ENCODE data around the gene RBM45. TPM values are rescaled to one million over a fixed set of nuclear protein-coding genes. Genes with fewer than 3 reads are reported as not detected.

Gene RBM45
- polyA plus RNA-seq, 1 donor (not counting 4 experiments of a cell fraction or from before 2014, with no cell fraction given), result 19.1 TPM

- no peaks in the 10 kb centered on the region for H3K27me3 ChIP-seq (ENCODE audit: control insufficient read depth, extremely low read depth, insufficient read depth, low read length)
- no peak overlapping the region for H3K27ac ChIP-seq (ENCODE audit: control insufficient read depth, insufficient read depth, low read length)
- H3K9me1 ChIP-seq (ENCODE audit: control insufficient read depth, extremely low read depth, insufficient read depth, low read length), result no peaks in the 10 kb centered on the region
- H3K9me3 ChIP-seq (ENCODE audit: control insufficient read depth, low read depth, low read length), result no peaks in the 10 kb centered on the region
- no peak overlapping the region for H2AFZ ChIP-seq (ENCODE audit: control insufficient read depth, low read length)
- no peaks in the 10 kb centered on the region for H3K36me3 ChIP-seq (ENCODE audit: control insufficient read depth in 2 of 2, extremely low read depth in 1 of 2, insufficient read depth in 2 of 2, low read length in 2 of 2)
- DNase-seq (ENCODE audit: low read depth, low spot score) (no peak), FAIRE-seq (peak; percentile 23)
- no peak for TF ChIP-seq CTCF (optimal IDR thresholded peaks at IDR 0.05 in 1 of 3, IDR thresholded peaks at IDR 0.05 in 1 of 3, conservative IDR thresholded peaks at IDR 0.05 in 1 of 3; ENCODE audit: extremely low read depth in 1 of 3, insufficient read depth in 2 of 3, low read length in 3 of 3)
- TF ChIP-seq EZH2 (IDR thresholded peaks at IDR 0.05; ENCODE audit: low read length), result no peak
- dilution Hi-C loops (cut with MboI; ENCODE audit: extremely low pct_ligation_motif_present, low sequenced_read_pairs), result no loop called here
- no peaks in the 10 kb centered on the region for H3K79me2 ChIP-seq (ENCODE audit: control insufficient read depth, insufficient read depth, low read length)
- H3K4me3 ChIP-seq (ENCODE audit: control insufficient read depth in 2 of 3, extremely low read depth in 1 of 3, insufficient read depth in 2 of 3, low read depth in 1 of 3, low read length in 3 of 3), result no peak overlapping the region
- H3K9ac ChIP-seq (ENCODE audit: control insufficient read depth, extremely low read depth, insufficient read depth, low read length), result no peak overlapping the region
- H3K4me2 ChIP-seq (ENCODE audit: control insufficient read depth, extremely low read depth, insufficient read depth, low read depth, low read length), result no peak overlapping the region
- H3K4me1 ChIP-seq (ENCODE audit: control insufficient read depth, extremely low read depth, insufficient read depth, low read length), result peaks cover 2% of the 10 kb centered on the region
- H4K20me1 ChIP-seq (ENCODE audit: control insufficient read depth, extremely low read depth, insufficient read depth, low read length), result no peaks in the 10 kb centered on the region
Observed at GRCh38 chr2:178159966-178160365, 47.7 kb downstream of the RBM45 start.

GRCh38 chr2:178160601-178161000 is 48.4 kb downstream of the RBM45 start:
- no peaks in the 10 kb centered on the region for H3K79me2 ChIP-seq (ENCODE audit: control insufficient read depth, insufficient read depth, low read length)
- no peaks in the 10 kb centered on the region for H3K27me3 ChIP-seq (ENCODE audit: control insufficient read depth, extremely low read depth, insufficient read depth, low read length)
- H2AFZ ChIP-seq (ENCODE audit: control insufficient read depth, low read length), result no peak overlapping the region
- H3K4me2 ChIP-seq (ENCODE audit: control insufficient read depth, extremely low read depth, insufficient read depth, low read depth, low read length), result no peak overlapping the region
- dilution Hi-C loops (cut with MboI; ENCODE audit: extremely low pct_ligation_motif_present, low sequenced_read_pairs), result no loop called here
- H3K4me3 ChIP-seq (ENCODE audit: control insufficient read depth in 2 of 3, extremely low read depth in 1 of 3, insufficient read depth in 2 of 3, low read depth in 1 of 3, low read length in 3 of 3), result no peak overlapping the region
- no peaks in the 10 kb centered on the region for H3K9me1 ChIP-seq (ENCODE audit: control insufficient read depth, extremely low read depth, insufficient read depth, low read length)
- no peak overlapping the region for H3K27ac ChIP-seq (ENCODE audit: control insufficient read depth, insufficient read depth, low read length)
- no peak overlapping the region for H3K9ac ChIP-seq (ENCODE audit: control insufficient read depth, extremely low read depth, insufficient read depth, low read length)
- no peaks in the 10 kb centered on the region for H3K9me3 ChIP-seq (ENCODE audit: control insufficient read depth, low read depth, low read length)
- no peaks in the 10 kb centered on the region for H4K20me1 ChIP-seq (ENCODE audit: control insufficient read depth, extremely low read depth, insufficient read depth, low read length)
- DNase-seq (ENCODE audit: low read depth, low spot score) (no peak), FAIRE-seq (no peak)
- H3K4me1 ChIP-seq (ENCODE audit: control insufficient read depth, extremely low read depth, insufficient read depth, low read length), result peaks cover 2% of the 10 kb centered on the region
- TF ChIP-seq CTCF (optimal IDR thresholded peaks at IDR 0.05 in 1 of 3, IDR thresholded peaks at IDR 0.05 in 1 of 3, conservative IDR thresholded peaks at IDR 0.05 in 1 of 3; ENCODE audit: extremely low read depth in 1 of 3, insufficient read depth in 2 of 3, low read length in 3 of 3) (no peak), EZH2 (IDR thresholded peaks at IDR 0.05; ENCODE audit: low read length) (no peak)
- no peaks in the 10 kb centered on the region for H3K36me3 ChIP-seq (ENCODE audit: control insufficient read depth in 2 of 2, extremely low read depth in 1 of 2, insufficient read depth in 2 of 2, low read length in 2 of 2)
